GM21576 (cell line): Measurements from ENCODE around the gene DALRD3.

Source experiments
- ATAC-seq: cut with Tn5 transposase; IDR thresholded peaks from one replicate; pipeline ENCODE4 v1.9.1; 2021; ENCODE audit warnings: mild to moderate bottlenecking, moderate library complexity; ENCODE audit not compliant: unreplicated experiment

DALRD3 gene

DNA sequence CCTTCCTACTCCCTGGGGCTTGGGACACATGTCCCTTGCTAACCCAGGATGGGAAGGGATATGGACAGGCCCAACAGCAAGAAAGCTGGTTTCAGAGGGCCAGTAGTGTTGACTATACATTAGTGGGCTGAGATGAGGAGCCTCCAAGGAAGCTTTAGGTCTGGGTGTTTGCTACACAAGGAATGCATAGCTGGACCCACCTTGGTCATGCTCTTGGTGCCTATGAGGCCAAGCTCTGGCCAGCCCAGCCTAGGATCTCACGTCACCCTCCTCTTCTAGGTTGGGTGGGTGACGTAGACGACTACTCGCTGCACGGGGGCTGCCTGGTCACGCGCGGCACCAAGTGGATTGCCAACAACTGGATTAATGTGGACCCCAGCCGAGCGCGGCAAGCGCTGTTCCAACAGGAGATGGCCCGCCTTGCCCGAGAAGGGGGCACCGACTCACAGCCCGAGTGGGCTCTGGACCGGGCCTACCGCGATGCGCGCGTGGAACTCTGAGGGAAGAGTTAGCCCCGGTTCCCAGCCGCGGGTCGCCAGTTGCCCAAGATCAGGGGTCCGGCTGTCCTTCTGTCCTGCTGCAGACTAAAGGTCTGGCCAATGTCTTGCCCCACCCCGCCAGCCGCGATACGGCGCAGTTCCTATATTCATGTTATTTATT is 11.8 kb downstream of the DALRD3 start:
- peak; percentile 1 for ATAC-seq

DNA sequence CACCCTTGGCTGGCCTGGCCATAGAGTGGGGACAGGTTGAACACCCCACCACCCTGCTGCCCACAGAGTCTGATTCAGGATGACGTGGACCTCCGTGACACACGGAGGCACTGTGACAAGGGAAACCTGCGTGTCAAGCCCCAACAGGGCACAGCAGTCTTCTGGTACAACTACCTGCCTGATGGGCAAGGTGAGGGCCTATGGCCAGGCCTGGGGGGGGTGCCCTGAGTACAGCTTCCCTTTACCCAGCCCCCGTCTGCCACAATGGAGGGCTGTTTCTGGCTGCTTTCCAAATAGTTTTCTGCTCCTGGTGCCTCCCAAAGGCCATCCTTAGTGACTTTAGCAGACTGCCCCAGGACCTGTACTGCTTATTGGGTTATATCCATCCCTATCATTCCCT is 12.4 kb downstream of the DALRD3 start:
- no peak for ATAC-seq

- no peak for ATAC-seq
Observed at GRCh38 chr3:49005303-49005680, 13.1 kb downstream of the DALRD3 start.

- no peak for ATAC-seq
Observed at GRCh38 chr3:49004352-49005302, 13.8 kb downstream of the DALRD3 start.

- ATAC-seq = no peak
Observed at GRCh38 chr3:49001155-49001554, 17.2 kb downstream of the DALRD3 start.

DNA sequence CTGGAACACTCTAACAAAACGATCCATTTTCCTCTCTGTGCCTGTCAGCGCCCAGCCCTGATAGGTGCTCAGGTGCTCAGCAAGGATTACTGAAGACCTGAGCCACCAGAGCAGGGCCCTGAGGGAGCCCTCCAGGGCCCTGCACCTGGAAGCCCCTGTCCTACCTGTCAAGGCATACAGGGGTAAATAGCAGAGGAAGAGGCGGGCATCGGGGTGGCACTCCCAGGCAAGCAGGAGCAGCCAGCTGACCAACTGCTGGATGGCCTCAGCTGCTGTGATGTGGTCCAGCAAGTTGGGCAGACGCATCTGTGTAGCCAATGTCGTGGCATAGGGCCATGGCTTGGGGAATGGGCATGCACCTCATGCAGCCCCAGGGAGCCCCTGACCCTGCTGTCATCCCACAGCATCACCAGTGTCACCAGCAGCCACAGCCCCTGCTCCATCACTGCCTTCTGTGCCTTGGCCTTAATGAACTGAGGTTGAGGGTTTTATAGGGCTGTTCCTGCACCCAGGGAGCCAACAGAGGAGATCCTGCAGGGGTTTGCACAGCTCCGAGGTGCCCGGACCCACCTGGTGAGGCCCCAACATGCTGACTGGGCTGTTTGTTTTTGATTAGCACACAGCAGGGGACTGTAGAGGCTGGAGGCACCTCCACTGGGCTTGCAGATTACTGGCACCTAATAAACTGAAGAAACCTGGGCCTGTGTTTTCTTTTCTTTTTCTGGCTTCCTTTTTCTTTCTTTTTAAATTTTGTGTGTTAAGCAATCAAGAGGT is 19.1 kb downstream of the DALRD3 start:
- ATAC-seq = no peak

DNA sequence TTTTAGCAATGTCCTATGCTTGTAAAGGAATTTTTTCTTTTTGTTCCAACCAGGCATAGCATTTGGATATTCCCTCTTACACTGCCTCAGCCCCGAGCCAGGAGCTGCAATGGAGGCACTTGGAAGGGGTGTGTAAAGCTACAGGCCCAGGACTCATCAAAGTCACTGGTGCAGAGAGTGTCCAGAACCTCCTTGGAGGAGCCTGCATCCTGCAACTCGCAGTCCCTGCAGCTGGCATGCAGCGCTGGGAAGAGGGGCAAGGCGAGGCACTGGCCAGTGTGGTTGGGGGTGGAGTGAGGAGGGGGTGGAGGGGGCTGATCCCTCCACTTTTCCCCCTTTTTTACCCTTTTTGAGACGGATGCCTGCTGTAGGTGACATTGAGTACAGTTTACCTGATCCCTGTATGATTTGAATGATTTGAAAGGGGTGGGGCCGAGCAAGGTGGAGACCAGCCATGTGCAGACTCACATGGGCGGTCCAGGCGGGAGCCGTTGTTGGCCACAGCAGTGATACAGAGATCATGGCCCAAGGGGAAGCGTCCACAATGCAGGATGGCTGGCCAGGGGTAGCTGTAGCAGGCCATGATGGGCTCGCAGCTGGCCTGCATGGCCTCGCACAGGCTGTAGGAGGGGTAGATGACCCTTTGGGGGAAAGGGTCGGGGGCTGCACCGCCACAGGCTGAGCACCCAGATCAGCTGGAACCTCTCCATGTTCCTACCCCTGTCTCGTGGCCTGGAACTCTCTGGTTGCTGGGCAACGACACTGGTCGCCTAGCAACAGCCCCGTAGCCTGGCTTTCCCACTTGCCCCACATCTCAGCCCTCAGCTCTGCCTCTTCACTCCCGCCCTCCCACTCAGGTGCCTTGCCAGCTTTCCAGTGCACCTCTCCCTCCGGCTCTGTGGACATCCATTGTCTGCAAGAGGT is 20.4 kb downstream of the DALRD3 start:
- ATAC-seq = no peak

- no peak for ATAC-seq
Observed at GRCh38 chr3:48997102-48997635, 21.2 kb downstream of the DALRD3 start.

DNA sequence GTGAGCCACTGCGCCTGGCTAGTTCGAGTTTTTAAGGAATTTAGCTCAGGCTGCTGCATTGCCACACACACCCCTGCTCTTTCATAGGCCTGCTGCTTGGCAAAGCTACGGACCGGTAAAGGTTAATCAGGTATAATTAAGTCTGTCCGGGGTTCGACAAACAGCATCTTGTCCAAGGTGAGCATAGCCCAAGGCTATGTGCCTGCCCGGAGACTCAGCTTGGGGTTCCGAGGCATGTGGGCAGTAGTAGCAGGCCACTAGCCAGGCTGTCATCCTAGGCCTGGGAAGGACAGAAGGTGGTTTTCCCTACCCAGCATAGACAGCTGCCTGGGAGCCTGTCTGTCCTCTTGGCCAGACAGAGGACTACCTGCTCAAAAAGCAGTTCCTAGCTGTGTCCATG is 21.7 kb downstream of the DALRD3 start:
- ATAC-seq = no peak

GRCh38 chr3:48993834-48994233 is 24.5 kb downstream of the DALRD3 start:
- ATAC-seq = no peak

DNA sequence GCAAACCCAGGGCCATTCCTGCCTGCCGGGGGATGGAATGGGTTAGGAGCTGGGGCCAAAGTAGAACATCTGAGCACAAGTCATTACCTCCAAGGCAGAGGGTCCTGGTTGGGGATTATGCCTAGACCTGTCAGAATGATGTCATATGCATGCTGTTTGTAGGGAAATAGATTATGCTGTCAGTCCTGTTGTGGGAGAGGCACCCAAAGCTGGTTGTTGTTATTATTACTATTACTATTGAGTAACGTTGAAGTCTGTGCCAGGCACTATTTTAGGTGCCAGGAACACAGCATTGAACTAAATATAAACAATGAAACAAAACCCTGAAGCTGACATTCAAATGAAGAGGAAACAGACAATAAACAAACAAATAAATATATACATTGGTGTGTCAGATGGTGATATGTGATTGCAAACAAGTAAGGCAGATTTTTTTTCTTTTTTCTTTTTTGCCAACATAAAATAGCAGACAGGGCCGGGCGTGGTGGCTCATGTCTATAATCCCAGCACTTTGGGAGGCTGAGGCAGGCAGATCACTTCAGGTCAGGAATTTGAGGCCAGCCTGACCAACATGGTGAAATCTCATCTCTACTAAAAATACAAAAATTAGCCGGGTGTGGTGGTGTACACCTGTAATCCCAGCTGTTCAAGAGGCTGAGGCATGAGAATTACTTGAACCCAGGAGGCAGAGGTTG is 26.4 kb downstream of the DALRD3 start:
- no peak for ATAC-seq

DNA sequence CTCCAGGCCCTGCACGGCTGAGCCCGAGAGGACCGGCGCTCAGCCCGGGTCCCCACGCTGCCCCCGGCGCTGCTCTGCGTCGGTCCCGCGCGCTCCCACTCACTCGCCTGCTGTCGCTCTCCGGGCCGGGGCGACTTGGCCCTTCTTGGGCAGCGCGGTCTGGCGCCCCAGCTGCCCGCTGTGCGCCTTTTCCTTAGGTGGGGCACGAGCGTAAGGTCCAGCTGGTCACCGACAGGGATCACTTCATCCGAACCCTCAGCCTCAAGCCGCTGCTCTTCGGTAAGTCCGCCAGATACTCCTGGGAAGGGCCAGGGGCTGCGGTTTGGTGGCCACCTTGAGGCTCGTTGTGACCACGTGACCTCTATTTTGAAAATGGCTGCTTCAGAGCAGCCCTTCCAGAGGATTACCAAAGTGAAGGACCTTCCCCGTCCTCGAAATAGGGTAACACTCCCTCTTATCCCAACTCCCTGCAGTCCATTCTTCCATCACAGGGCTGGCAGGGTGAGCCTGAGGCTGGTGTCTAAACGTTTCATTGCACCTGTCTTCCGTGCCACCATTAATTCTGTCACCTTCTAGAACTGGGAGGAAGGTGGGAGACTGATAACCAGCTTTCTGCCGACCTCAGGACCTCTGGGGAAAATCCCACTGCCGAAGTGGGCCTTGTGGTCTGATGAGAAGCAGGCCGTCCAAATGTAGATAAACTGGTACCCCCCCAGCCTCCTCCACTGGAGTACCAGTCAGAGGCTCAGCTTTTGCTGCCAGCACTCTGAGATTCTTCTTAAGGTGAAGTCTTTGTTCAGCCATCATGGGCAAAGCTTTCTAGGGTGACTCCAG is 27.5 kb downstream of the DALRD3 start:
- peak; percentile 24 for ATAC-seq

DNA sequence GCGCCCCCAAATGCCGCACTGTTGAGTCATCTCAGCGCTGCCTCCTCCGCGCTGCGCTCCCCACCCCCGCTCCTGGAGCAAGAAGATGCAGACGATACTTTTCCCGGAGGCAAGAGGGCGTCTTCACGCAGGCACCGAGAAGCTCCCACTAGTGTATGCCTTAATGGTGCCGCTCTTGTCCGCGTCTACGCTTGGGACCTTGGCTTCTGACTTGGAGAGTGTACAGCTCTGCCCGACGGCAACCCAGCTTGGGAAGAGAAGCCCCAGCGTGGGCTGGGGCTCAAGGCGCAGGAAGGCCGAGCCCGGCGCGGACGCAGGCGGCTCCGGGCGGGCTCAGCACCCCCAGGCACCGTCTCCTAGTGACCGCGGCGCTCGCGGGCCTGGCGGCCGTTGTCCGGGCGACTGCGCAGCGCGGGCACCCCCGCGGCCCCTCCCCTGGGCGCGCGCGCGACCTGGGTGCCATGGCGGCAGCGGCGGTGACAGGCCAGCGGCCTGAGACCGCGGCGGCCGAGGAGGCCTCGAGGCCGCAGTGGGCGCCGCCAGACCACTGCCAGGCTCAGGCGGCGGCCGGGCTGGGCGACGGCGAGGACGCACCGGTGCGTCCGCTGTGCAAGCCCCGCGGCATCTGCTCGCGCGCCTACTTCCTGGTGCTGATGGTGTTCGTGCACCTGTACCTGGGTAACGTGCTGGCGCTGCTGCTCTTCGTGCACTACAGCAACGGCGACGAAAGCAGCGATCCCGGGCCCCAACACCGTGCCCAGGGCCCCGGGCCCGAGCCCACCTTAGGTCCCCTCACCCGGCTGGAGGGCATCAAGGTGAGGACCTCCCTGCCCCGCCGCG is 28.4 kb downstream of the DALRD3 start, which contains the start of gene P4HTM:
TSS of gene P4HTM (plus strand) at position 446 of the 840 bp plus-strand sequence. CDS start at position 462, 16 bp downstream.
- peak; percentile 48 for ATAC-seq

GRCh38 chr3:48989126-48989795 is 29.1 kb downstream of the DALRD3 start:
- ATAC-seq = no peak

GRCh38 chr3:48985831-48986376 is 32.5 kb downstream of the DALRD3 start:
- no peak for ATAC-seq

DNA sequence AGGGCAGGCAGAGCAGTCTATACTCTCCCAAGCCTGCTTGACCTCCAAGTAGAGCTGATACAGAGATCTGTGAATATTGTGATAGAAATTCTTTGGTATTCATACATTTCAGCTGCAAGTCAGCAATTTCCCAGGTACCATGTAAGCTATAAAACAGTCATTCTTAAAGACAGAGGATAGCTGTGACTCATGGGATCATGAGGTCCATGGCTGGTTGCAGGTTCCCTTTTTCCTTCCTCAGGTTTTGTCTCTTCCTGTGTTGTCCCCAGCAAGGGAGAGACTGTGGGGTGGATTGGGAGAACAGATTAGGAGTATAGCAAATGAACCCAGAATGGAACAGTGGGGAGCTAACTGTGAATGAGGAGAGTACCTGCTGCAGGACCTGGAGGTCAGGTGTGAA is 33.7 kb downstream of the DALRD3 start:
- no peak for ATAC-seq

- no peak for ATAC-seq
Observed at GRCh38 chr3:48983096-48983495, 35.3 kb downstream of the DALRD3 start.
